ENCODE results near the gene SGK1.
"Not testable (repeated sequence)": the region's sequence is repeated elsewhere in the genome, so short reads cannot be mapped to it uniquely, and the experiment has no call there.

Gene SGK1

GRCh38 chr6:134328138-134328537 lies 10.2 kb upstream of the SGK1 start:
- no peak for DNase-seq

GRCh38 chr6:134326192-134326591 lies 8.3 kb upstream of the SGK1 start:
- DNase-seq, result not testable (repeated sequence)

- no peak for DNase-seq
These were observed 6.9 kb upstream of the SGK1 start for GRCh38 chr6:134324766-134325165.

DNA sequence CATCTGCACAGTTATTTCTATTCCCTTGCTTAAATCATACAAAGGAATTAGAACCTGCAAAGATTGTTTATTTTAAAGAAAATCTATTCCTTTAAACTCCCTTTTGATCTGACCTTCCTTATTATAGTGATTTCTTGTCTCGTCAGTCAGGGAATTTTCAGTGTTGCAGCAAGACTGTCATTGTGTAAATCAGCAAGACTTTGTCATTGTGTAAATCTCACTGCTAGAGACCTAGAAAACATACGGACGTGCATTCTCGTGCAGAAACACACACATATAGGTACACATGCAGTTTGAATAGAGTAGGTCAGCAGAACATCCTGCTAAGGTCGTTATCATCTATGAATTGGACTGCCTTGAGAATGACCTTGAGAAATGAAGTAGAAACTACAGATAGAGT lies 6.2 kb upstream of the SGK1 start:
- DNase-seq, result peak in 1 of 51 donors; percentile 62

GRCh38 chr6:134323698-134324097 lies 5.8 kb upstream of the SGK1 start:
- no peak for DNase-seq

DNA sequence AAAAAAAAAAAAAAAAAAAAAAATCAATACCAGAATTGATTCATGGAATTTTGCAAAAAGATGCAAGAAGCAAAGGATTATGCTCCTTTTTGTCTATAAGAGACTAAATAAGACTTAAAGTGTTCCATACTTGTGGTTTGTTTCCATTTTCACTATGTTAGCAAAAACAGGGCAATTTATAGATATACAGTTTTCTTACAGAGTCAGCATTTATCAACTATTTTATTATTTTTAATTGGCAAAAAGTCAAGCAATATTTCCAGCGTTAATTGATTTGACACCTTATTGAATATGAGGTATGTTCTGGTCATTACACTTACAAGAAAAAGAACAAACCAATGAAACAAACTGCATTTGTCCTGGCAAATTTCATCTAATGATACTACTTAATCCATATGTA lies 5.4 kb upstream of the SGK1 start:
- no peak for DNase-seq

- no peak for DNase-seq
These were observed 4.3 kb upstream of the SGK1 start for GRCh38 chr6:134322216-134322615.

DNA sequence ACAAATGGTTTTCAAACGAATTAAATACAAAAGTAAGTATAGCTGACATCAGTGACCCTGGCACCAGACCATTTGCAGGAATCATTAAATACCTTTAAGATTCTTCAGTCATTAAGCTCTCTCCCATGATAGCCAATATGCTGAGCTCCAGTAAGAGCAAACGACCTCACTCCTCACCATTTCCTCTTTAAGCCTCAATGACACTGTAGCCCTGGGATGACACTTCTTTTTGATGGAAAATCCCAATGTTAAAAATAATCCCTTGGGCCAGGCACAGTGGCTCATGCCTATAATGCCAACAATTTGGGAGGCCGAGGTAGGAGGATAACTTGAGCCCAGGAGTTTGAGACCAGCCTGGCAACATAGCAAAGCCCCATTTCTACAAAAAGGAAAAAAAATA lies 3.3 kb upstream of the SGK1 start:
- no peak for DNase-seq

DNA sequence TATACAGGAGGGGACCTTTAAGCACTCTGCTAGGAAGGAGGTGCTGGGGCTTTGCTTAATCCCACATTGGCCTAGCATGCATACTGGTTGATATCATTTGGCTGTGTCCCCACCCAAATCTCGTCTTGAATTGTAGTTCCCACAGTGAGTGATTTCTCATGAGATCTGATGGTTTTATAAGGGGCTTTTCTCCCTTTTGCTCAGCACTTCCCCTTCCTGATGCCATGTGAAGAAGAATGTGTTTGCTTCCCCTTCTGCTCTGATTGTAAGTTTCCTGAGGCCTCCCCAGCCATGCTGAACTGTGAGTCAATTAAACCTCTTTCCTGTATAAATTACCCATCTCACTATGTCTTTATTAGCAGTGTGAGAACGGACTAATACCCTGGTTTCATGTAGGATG lies 1.8 kb upstream of the SGK1 start:
- not testable (repeated sequence) for DNase-seq

GRCh38 chr6:134318974-134319281 lies 1.0 kb upstream of the SGK1 start:
- no peak for DNase-seq

DNA sequence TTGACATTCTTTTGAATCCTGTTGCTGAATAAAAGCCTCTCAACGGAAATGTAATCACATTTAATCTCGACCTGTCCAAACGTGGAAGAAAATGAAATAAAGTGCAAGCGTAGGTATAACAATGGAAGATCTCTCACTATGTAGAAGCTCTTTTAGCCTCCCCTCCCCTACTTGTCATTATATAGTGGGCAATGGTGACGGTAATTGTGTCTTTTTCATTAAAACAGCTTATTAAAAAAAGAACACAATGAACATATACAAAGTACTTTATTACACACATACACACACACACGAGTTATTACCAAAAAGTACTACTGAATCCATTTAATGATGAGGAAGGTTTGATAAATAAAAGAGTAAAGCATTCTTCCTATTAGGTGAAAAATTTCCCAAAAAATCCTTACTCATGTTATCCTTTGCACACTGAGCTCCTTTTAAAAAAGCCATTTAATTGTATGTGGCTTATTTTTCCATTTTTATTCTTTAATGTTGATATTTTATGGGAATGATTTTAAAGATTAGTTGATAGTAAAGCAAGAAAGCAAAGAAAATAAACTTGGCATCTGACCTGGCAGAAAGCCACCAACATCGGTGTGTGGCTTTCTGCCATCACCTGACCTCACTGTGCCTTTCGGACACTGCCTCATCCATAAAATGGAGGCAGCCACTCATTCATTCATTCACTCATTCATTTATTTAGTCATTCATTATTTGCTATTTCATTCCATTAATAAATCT lies 493 bp upstream of the SGK1 start:
- peak in 2 of 51 donors; percentile 10 to 16 for DNase-seq

DNA sequence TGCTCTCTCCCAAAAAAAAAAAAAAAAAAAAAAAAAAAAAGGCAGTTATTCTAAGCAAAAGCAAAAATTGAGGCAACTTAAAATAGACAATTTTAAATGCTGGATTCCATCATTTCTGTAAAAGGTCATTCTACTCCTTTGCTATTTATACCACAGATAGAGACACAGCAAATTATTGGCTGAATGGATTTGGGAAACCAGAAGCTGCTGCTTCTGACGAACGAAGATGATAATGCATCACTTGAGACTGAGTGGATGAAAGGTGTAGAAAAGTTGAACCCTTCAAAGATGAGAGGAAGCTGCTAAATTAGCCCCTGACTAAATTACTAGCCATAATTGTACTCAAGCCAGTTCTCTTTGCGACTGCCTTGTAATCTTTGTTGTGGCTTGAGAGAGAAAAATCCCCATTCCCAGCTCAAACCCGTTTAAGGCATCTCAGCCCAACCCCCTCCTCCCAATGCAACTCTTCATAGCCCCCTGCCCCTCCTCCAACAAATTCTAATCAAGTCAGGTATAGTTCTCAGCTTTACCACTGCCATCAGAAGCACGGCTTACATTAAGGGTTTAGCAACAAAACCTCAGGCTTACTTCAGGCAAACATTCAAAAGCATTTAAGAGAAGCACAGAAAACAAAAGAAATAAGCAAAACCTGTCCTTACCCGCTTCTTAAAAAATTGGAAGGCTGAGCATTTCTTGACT lies 1.0 kb downstream of the SGK1 start:
- peak in 8 of 51 donors; percentile 22 to 92 (median 36) for DNase-seq

- DNase-seq, result peak in 27 of 51 donors; percentile 11 to 83 (median 34)
These were observed 1.9 kb downstream of the SGK1 start for GRCh38 chr6:134315974-134316441.

- peak in 2 of 51 donors; percentile 25 to 48 for DNase-seq
These were observed 2.7 kb downstream of the SGK1 start for GRCh38 chr6:134315189-134315588.

DNA sequence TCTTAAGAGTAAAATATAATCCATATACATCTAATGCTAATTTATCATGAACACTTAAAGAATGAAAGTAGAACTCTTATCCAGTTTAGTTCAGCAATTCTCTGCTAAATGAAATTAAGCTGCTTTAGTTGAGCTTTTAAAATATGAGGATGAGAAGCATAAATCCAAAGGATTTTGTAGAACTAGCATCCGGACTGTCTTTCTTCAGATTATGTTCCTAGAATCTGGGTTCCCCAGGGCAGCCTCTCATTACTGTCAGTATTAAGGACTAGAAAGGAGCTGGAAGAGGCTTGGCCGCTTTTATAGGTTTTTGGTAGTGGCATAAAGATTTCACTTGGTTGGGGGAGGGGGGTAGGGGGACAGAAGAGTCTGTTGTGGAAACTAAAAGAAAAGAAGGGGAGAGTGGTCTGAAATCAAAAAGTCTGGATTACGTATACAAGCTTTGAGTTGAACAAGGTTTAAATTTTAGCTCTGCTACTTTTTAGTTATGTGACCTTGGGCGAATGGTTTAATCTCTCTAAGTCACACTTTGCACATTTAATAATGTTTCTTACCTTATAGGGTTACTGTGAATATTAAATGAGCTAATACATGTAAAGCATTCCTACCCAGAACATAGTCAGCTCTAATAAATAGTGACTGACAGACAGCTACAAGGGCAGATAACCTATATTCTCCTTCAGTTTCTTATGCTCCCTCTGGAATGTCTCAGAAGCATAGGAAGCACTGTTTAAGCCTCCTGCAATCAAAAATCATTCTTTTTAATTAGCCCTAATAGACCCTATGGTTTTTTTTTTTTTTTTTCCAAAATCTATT lies 3.7 kb downstream of the SGK1 start:
- DNase-seq, result peak in 2 of 51 donors; percentile 33 to 60

DNA sequence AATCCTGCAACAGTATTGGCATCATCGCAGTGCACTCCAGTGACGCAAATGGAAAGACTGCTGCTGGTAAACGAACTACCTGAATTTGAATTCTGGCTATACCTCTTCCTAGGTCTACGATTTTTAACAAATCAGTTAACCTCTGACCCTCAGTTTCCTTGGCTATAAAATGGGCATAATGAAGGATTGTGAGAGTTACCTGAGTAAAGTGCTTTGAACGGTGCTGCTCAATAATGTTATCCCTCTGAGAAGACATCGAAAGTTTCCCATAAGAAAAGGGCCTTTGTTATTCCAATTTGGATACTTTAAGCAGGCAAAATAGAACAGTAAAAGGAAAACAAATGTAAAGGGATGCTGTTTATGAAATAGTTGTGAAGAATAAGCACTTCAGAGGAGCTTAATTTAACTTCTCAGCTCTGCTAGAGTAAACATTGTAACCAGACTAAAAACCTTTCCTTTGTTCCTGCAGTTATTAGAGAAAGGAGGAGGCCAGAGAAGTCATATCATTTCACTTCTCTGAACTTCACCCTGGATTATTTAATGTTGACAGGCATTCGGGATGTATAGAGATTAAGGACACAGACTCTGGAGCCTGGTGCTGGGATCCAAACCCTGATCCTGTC lies 5.8 kb downstream of the SGK1 start:
- no peak for DNase-seq

GRCh38 chr6:134310817-134311216 lies 7.1 kb downstream of the SGK1 start:
- no peak for DNase-seq

DNA sequence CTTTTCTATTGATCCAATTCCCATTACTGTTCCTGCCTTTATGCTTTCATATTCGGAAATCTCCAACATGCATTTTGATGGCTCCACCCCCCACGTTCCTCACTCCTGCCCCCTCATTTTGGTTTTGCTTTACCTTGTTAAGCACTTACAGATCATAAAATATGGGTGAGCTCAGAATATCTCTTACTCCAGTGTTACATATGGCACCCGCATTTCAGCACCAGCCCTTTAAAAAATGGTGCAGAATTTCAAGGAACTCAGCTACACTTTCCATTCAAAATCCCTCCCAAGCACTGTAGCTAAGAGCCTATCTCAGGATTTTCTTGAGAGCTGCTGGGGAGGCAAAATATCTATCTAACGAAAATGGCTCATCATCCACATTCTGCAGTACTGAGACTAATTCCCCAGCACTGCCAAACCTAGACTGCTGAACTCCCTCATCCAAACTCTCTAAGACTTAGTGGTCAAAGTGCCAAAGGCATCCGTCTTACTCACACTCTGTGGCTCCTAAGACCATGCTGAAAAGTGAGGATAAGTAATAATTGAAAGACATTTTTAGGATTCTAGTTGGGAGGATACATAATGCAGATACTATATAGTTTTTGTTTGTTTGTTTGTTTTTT lies 7.8 kb downstream of the SGK1 start:
- DNase-seq, result no peak

GRCh38 chr6:134309227-134309626 lies 8.7 kb downstream of the SGK1 start:
- DNase-seq, result peak in 6 of 51 donors; percentile 15 to 49 (median 26)

GRCh38 chr6:134308800-134309199 lies 9.1 kb downstream of the SGK1 start:
- no peak for DNase-seq

DNA sequence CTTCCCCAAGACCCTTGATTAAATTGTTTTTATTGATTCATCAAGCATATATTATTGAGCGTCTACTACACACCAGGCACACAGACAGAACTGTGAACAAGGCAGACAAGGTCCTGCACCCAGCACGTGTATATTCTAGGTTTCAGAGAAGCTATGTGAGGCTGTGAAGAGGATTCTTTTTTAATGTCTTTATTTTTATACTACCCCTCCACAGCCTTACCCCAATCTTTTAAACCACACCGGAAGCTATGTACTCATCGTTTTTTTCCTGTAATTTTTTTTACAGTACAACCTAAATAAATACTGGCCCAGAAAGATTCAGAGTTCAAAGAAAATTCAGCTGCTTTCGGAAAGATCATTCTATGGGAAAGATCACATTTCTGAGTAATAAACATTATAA lies 10.0 kb downstream of the SGK1 start:
- DNase-seq, result no peak
